ENCODE measurements around the gene TBC1D22A. TPM values are rescaled to one million over a fixed set of nuclear protein-coding genes. Genes with fewer than 3 reads are reported as not detected.

The TBC1D22A gene
- total RNA-seq, 4 donors from 2014 or later: 16.2 to 22.2 (median 17.8) TPM

DNA sequence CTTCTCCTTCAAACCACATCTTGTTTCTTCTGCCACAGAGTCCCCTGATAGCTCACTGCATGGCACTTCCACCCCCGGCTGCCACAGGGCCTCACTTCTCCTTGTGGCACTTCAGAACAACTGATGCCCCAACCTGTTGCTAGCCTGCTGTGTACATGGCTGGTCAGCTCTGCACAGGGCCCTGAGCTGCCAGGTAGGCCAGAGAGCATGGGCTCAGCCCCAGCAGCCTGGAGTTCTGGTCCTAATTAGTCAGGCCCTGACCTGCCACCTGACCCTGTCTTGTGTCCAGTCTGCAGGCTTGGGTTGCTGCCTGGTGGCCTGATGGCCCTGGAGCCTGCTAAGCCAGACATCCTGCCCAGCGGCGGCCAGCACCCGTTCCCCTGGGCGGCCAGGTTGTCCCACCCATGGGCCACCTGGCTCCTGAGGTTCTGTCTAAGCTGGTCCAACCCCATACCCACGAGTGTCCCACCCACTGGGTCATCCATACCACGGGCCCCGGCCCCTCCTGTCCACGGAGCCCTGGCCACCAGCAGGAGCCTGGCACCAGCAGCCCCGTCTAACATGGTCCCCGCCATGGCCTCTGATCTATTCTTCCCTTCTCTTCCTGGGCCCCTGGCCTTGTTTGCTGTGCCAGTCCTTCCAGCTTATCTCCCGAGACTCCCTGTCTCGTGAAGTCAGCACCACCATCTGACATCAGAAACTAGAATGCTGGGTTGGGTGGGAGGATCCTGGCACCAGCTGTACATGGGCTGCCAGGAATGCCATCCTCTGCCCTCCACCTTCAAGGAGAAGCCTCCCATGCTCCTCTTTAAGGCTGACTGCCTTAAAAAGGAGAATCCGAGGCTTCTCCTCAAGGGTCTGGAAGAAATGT lies 21.3 kb upstream of the TBC1D22A start:
- TF ChIP-seq EP300 (IDR thresholded peaks at IDR 0.05) (no peak), POLR2AphosphoS5 (IDR thresholded peaks at IDR 0.05) (no peak), POLR2A (IDR thresholded peaks at IDR 0.05) (no peak)
- TF ChIP-seq, protein P1, sequence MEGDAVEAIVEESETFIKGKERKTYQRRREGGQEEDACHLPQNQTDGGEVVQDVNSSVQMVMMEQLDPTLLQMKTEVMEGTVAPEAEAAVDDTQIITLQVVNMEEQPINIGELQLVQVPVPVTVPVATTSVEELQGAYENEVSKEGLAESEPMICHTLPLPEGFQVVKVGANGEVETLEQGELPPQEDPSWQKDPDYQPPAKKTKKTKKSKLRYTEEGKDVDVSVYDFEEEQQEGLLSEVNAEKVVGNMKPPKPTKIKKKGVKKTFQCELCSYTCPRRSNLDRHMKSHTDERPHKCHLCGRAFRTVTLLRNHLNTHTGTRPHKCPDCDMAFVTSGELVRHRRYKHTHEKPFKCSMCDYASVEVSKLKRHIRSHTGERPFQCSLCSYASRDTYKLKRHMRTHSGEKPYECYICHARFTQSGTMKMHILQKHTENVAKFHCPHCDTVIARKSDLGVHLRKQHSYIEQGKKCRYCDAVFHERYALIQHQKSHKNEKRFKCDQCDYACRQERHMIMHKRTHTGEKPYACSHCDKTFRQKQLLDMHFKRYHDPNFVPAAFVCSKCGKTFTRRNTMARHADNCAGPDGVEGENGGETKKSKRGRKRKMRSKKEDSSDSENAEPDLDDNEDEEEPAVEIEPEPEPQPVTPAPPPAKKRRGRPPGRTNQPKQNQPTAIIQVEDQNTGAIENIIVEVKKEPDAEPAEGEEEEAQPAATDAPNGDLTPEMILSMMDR (IDR thresholded peaks at IDR 0.05): no peak
- no peak overlapping the region for H3K27ac ChIP-seq
- no peak overlapping the region for H3K4me3 ChIP-seq
- WGBS, 2 donors (ENCODE audit: low coverage in 1 of 2): 95 to 97% methylated on average over 5 of the region's 14 CpGs
- H3K9me3 ChIP-seq: no peaks in the 10 kb centered on the region
- H3K27me3 ChIP-seq: no peaks in the 10 kb centered on the region
- ATAC-seq: no peak
- H3K4me1 ChIP-seq: peaks cover 0 to 35% (median 23%) of the 10 kb centered on the region in 3 donors
- H3K36me3 ChIP-seq: no peaks in the 10 kb centered on the region

DNA sequence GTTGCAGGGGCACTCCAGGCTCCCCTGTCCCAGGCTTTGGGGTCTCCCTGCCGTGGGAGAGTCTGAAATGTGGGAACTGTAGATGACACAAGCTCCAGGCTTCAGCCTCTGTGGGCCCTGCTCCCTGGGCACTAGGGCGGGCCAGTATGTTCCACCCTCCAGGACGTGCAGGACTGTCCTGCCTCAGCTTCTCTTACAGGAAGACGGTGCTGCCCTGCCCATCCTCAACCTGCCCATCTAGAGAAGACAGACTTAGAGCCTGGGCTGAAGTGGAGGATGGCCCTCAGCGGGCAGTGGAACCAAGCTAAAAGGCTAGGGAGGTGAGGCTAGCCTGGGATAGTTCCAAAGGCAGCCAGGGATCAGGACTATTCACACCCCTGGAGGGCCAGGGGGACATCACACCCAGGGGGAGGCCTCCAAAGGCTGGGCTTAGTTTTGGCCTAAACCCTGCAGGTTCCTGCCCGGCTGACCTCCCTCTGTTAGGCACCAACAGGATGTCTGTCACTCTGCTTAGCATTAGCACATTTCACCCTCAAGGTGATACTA lies 20.4 kb upstream of the TBC1D22A start:
- H3K36me3 ChIP-seq: no peaks in the 10 kb centered on the region
- WGBS, 2 donors (ENCODE audit: low coverage in 1 of 2): 0% methylated on average over 1 of the region's 6 CpGs; no CpG with 5 or more reads in 1 of the 2 donors
- H3K27me3 ChIP-seq: peaks cover 6% of the 10 kb centered on the region
- no peak overlapping the region for H3K27ac ChIP-seq
- no peak for ATAC-seq
- H3K4me3 ChIP-seq: no peak overlapping the region
- H3K4me1 ChIP-seq: peaks cover 0 to 26% (median 15%) of the 10 kb centered on the region in 3 donors
- H3K9me3 ChIP-seq: no peaks in the 10 kb centered on the region
- TF ChIP-seq, protein P1 (IDR thresholded peaks at IDR 0.05): no peak
- TF ChIP-seq EP300 (IDR thresholded peaks at IDR 0.05) (no peak), POLR2A (IDR thresholded peaks at IDR 0.05) (no peak), POLR2AphosphoS5 (IDR thresholded peaks at IDR 0.05) (no peak)

DNA sequence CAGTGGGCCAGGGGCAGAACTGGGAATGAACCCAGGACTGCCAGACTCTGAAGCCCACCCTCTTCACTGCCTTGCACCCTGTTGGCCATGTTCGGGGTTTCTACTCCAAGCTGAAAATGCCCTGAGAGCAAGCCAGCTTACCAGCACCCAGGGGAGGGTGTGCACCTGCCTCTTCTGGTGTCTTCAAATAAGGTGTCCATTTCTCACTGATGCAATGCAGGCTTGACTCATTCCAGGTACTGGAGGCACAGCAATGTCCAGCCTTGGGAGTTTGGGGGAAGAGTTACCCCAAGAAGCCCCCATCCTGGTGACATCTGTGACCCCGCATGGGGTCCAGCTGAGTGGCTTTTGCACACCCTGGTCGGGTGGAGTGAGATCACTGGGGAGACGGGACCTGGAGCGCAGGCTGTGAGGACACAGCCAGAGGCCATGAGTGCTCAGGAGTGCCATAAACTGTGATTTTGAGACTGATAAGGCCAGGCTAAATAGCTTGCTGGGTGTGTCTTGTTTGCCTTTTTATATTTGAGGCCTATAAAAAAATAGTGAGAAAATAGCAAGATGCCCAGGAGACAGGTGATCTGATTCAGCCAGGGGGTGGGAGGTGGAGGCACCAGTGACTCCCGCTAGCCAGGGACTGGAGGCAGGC lies 19.8 kb upstream of the TBC1D22A start:
- no peaks in the 10 kb centered on the region for H3K9me3 ChIP-seq
- no peak overlapping the region for H3K4me3 ChIP-seq
- ATAC-seq: no peak
- TF ChIP-seq EP300 (IDR thresholded peaks at IDR 0.05) (no peak), POLR2AphosphoS5 (IDR thresholded peaks at IDR 0.05) (no peak), POLR2A (IDR thresholded peaks at IDR 0.05) (no peak)
- TF ChIP-seq, protein P1 (IDR thresholded peaks at IDR 0.05): no peak
- H3K4me1 ChIP-seq: peaks cover 0 to 22% (median 15%) of the 10 kb centered on the region in 3 donors
- H3K36me3 ChIP-seq: no peaks in the 10 kb centered on the region
- 62 to 90% methylated on average over 2 of the region's 6 CpGs for WGBS, 2 donors (ENCODE audit: low coverage in 1 of 2)
- no peak overlapping the region for H3K27ac ChIP-seq
- peaks cover 13% of the 10 kb centered on the region for H3K27me3 ChIP-seq

- H3K9me3 ChIP-seq: no peaks in the 10 kb centered on the region
- H3K27ac ChIP-seq: no peak overlapping the region
- no peaks in the 10 kb centered on the region for H3K36me3 ChIP-seq
- H3K4me1 ChIP-seq: peaks cover 0 to 21% (median 4%) of the 10 kb centered on the region in 3 donors
- 100% methylated on average over 1 of the region's 6 CpGs; no CpG with 5 or more reads in 1 of the 2 donors for WGBS, 2 donors (ENCODE audit: low coverage in 1 of 2)
- no peak for ATAC-seq
- H3K4me3 ChIP-seq: no peak overlapping the region
- H3K27me3 ChIP-seq: peaks cover 32% of the 10 kb centered on the region
- TF ChIP-seq, protein P1 (IDR thresholded peaks at IDR 0.05): no peak
- no peak for TF ChIP-seq EP300 (IDR thresholded peaks at IDR 0.05)
- no peak for TF ChIP-seq POLR2A (IDR thresholded peaks at IDR 0.05)
- no peak for TF ChIP-seq POLR2AphosphoS5 (IDR thresholded peaks at IDR 0.05)
Observed at GRCh38 chr22:46744581-46744980, 17.9 kb upstream of the TBC1D22A start.

All from gastroesophageal sphincter (tissue), 4 donors.